Heart left ventricle (tissue), 16 donors: ENCODE measurements around the gene TH. TPM values are rescaled to one million over a fixed set of nuclear protein-coding genes. Genes with fewer than 3 reads are reported as not detected.
A peak's percentile ranks its signal among the peaks of the same experiment; 100 is the strongest.

Experiments used
- ATAC-seq, 4 donors: fragments of 200-7000 bp; cut with Tn5 transposase; one replicate each; pipeline ENCODE4 v1.9.1; 2020 to 2022; ENCODE audit warnings: moderate library complexity in 4 of 4, mild to moderate bottlenecking in 3 of 4, moderate number of reproducible peaks in 1 of 4
- DNase-seq, 5 donors: peaks; one replicate each; pipeline ENCODE4 v3.0.0-alpha.2; 2020
- H3K27ac ChIP-seq, 12 donors: fragments of 200-600 bp; sonication (generic) in 4 of 12; one replicate each; pipeline versions ENCODE4 v1.5.0 to v1.8.0; 2016 to 2022; ENCODE audit warnings: mild to moderate bottlenecking in 2 of 12
- H3K27me3 ChIP-seq, 9 donors: fragments of 200-600 bp; sonication (generic) in 2 of 9; one replicate each; pipeline versions ENCODE4 v1.5.1 to v1.8.0; 2016 to 2022; ENCODE audit warnings: mild to moderate bottlenecking in 3 of 9
- H3K36me3 ChIP-seq, 9 donors: fragments of 200-600 bp; sonication (generic) in 2 of 9; one replicate each; pipeline versions ENCODE4 v1.5.0 to v1.8.0; 2018 to 2022; ENCODE audit warnings: mild to moderate bottlenecking in 2 of 9
- H3K4me1 ChIP-seq, 12 donors: fragments of 200-600 bp; sonication (generic) in 4 of 12; one replicate each; pipeline versions ENCODE4 v1.5.0 to v1.8.0; 2016 to 2022; ENCODE audit warnings: mild to moderate bottlenecking in 3 of 12
- H3K4me3 ChIP-seq, 12 donors: fragments of 200-600 bp; sonication (generic) in 4 of 12; one replicate each; pipeline versions ENCODE4 v1.5.0 to v1.8.0; 2017 to 2022; ENCODE audit warnings: mild to moderate bottlenecking in 9 of 12, moderate library complexity in 4 of 12
- H3K9me3 ChIP-seq, 12 donors: fragments of 200-600 bp; sonication (generic) in 4 of 12; one replicate each; pipeline versions ENCODE4 v1.5.0 to v1.8.0; 2016 to 2022; ENCODE audit warnings: mild to moderate bottlenecking in 1 of 12
- CTCF ChIP-seq, 12 donors: fragments of 200-600 bp; sonication (generic) in 4 of 12; IDR thresholded peaks; one replicate each; pipeline versions ENCODE4 v1.5.0 to v1.8.0; 2018 to 2022; ENCODE audit warnings: antibody characterized with exemption in 12 of 12, mild to moderate bottlenecking in 5 of 12
- POLR2A ChIP-seq, 2 donors: fragments of 450-650 bp; IDR thresholded peaks; one replicate each; pipeline ENCODE4 v1.6.1; 2017; ENCODE audit warnings: antibody characterized with exemption in 2 of 2, mild to moderate bottlenecking in 2 of 2, moderate library complexity in 2 of 2
- WGBS, 4 donors: extraction: QIAGEN DNeasy Blood & Tissue Kit in 2 of 4; methylation state at CpG; one replicate each; pipeline versions ENCODE4 v1.1.5 to v1.1.7; 2013 to 2018; 5-methylcytosine and 5-hydroxymethylcytosine counted together
- intact Hi-C, 10 donors: fragments of 100-400 bp; cut with DNase I; formaldehyde crosslinking; loops; one replicate each; pipeline versions ENCODE4 v1.11.1 to v1.14.2; 2022
- polyA plus RNA-seq, 2 donors: library from polyadenylated mRNA; stranded (reverse); fragments of 200-250 nt; gene quantifications; one replicate each; pipeline ENCODE4 v1.2.3, GENCODE V29; 2013
- total RNA-seq, 9 donors: library from RNA; depleted of rRNA in 2 of 9; stranded (reverse); fragments of >200 nt in 2 of 9; fragmentation: NEBNext Ultra II Directional in 3 of 9; extraction: Animal tissue kit (Norgen Biotek cat#: 25700) in 3 of 9; gene quantifications; one replicate each; pipeline versions ENCODE4 v1.1.0 to v1.2.4, GENCODE V29; 2016 to 2023
- donor health status: ischemic (EF 13 %, LVEDD 7.1; RV severe dilation, severe dysfunction).
- donor health status: healthy with polysubstance abuse.
- donor health status: DM: no; HTN: yes; CAD: no.
- donor health status: DM: no; HTN: no; CAD: no.
- donor health status: ischemic (EF 25% LVEDD 6.9; RV normal size, moderate dysfunction).
- donor health status: ischemic (EF 25% LVEDD 5.7; RV mildly dilated, moderate dysfunction).
- donor health status: healthy.
- donor health status: DM: yes; HTN: yes; CAD: no.
- donor health status: ischemic (EF 35%, LVEDD 5.7; RV mildly dilated, moderate dysfunction).
- donor health status: nonischemic (EF 11% LVEDD 7.7; RV severe dilation, severe dysfunction).
- donor health status: DM: yes; HTN: yes; CAD: no.
- donor health status: PGD.
- donor health status: ischemic (EF 29% LVEDD 5.4; RV normal size, mild dysfunction).
- donor health status: nonischemic (EF 23%, LVEDD 6.1; RV moderate dilation, normal function).

Gene TH
- total and polyA plus RNA-seq, 11 donors: 0.08 TPM; not detected in 10

- peaks cover 0 to 13% (median under 1%) of the 10 kb centered on the region in 9 donors for H3K27me3 ChIP-seq
- no peaks in the 10 kb centered on the region for H3K36me3 ChIP-seq
- intact Hi-C loops: loop anchor here in 2 of 10 donors (5.0 to 10.0 kb wide), 2 partner anchors 504 to 506 kb away; no protein-coding TSS in a partner anchor
- WGBS, 4 donors: 55 to 86% (median 74%) methylated on average over 7 to 13 of the region's 13 CpGs
- peaks cover 0 to 11% (median 0%) of the 10 kb centered on the region in 12 donors for H3K4me1 ChIP-seq
- H3K4me3 ChIP-seq: no peak overlapping the region
- no peaks in the 10 kb centered on the region for H3K9me3 ChIP-seq
- DNase-seq (no peak), ATAC-seq (no peak)
- H3K27ac ChIP-seq: no peak overlapping the region
- no peak for TF ChIP-seq CTCF (IDR thresholded peaks at IDR 0.05)
- TF ChIP-seq POLR2A (IDR thresholded peaks at IDR 0.05): no peak
These were observed 13.3 kb downstream of the TH start for GRCh38 chr11:2158296-2158737.

- no peak overlapping the region for H3K4me3 ChIP-seq
- 71 to 82% (median 79%) methylated on average over 13 to 18 of the region's 18 CpGs for WGBS, 4 donors
- peaks cover 0 to 12% (median 0%) of the 10 kb centered on the region in 9 donors for H3K27me3 ChIP-seq
- no peak overlapping the region for H3K27ac ChIP-seq
- DNase-seq (no peak), ATAC-seq (no peak)
- no peaks in the 10 kb centered on the region for H3K9me3 ChIP-seq
- intact Hi-C loops: loop anchor here in 4 of 10 donors (2.0 to 10.0 kb wide), 3 partner anchors 465 to 505 kb away; no protein-coding TSS in a partner anchor
- peaks cover 0 to 11% (median 0%) of the 10 kb centered on the region in 12 donors for H3K4me1 ChIP-seq
- TF ChIP-seq CTCF (IDR thresholded peaks at IDR 0.05) (no peak), POLR2A (IDR thresholded peaks at IDR 0.05) (no peak)
- H3K36me3 ChIP-seq: no peaks in the 10 kb centered on the region
These were observed 14.1 kb downstream of the TH start for GRCh38 chr11:2157294-2158040.

GRCh38 chr11:2156416-2157182 lies 15.0 kb downstream of the TH start:
- Histone ChIP-seq H3K27me3 (peaks cover 0 to 12% (median 0%) of the 10 kb centered on the region in 9 donors), H3K36me3 (no peaks in the 10 kb centered on the region), H3K27ac (no peak overlapping the region), H3K9me3 (no peaks in the 10 kb centered on the region), H3K4me3 (no peak overlapping the region), H3K4me1 (peaks cover 0 to 14% (median 3%) of the 10 kb centered on the region in 12 donors)
- ATAC-seq: peak; percentile 20 to 70 (median 54)
- TF ChIP-seq POLR2A (IDR thresholded peaks at IDR 0.05) (no peak), CTCF (IDR thresholded peaks at IDR 0.05) (peak; percentile 69 to 90 (median 76))
- WGBS, 4 donors: 16 to 36% (median 35%) methylated on average over 11 to 19 of the region's 19 CpGs
- intact Hi-C loops: loop anchor here in 5 of 10 donors (1.0 to 10.0 kb wide), 4 partner anchors 463 to 504 kb away; no protein-coding TSS in a partner anchor
- DNase-seq: peak; percentile 65 to 87 (median 77)

GRCh38 chr11:2155511-2155910 lies 16.1 kb downstream of the TH start:
- intact Hi-C loops: loop anchor here in 2 of 10 donors (5.0 to 10.0 kb wide), 2 partner anchors 501 to 503 kb away; no protein-coding TSS in a partner anchor
- no peak for TF ChIP-seq CTCF (IDR thresholded peaks at IDR 0.05)
- TF ChIP-seq POLR2A (IDR thresholded peaks at IDR 0.05): no peak
- WGBS, 4 donors: 63 to 87% (median 66%) methylated on average over 13 to 29 of the region's 29 CpGs
- Histone ChIP-seq H3K9me3 (no peaks in the 10 kb centered on the region), H3K4me1 (peaks cover 0 to 17% (median 5%) of the 10 kb centered on the region in 12 donors), H3K36me3 (no peaks in the 10 kb centered on the region), H3K27ac (no peak overlapping the region), H3K27me3 (peaks cover 0 to 15% (median 7%) of the 10 kb centered on the region in 9 donors), H3K4me3 (no peak overlapping the region)
- DNase-seq (no peak), ATAC-seq (no peak)
